GM23338 (cell line): ENCODE data around the gene HLA-DQB1. TPM values are rescaled to one million over a fixed set of nuclear protein-coding genes. Genes with fewer than 3 reads are reported as not detected.

Experiments used
- ATAC-seq: fragments of 200-7000 bp; cut with Tn5 transposase; 3 replicates; pipeline ENCODE4 v1.9.1; 2020
- DNase-seq: peaks from one replicate; pipeline ENCODE4 v3.0.0-alpha.2; 2015; ENCODE audit warnings: low spot score
- H2AFZ ChIP-seq: fragments of 200-600 bp; sonication (generic); 2 replicates; pipeline ENCODE4 v1.8.0; 2016; ENCODE audit warnings: antibody characterized with exemption, mild to moderate bottlenecking, moderate library complexity
- H3F3A ChIP-seq: fragments of 200-600 bp; sonication (generic); replicated peaks from 2 replicates; pipeline ENCODE4 v1.8.0; 2017; ENCODE audit warnings: antibody characterized with exemption, mixed run types, low read depth
- H3K27ac ChIP-seq: fragments of 200-600 bp; sonication (generic); 2 replicates; pipeline ENCODE4 v1.6.1; 2016; ENCODE audit warnings: low read depth
- H3K27me3 ChIP-seq: fragments of 200-600 bp; sonication (generic); 2 replicates; pipeline ENCODE4 v1.8.0; 2016; ENCODE audit warnings: mild to moderate bottlenecking, mixed run types, moderate library complexity; ENCODE audit not compliant: insufficient read depth
- H3K36me3 ChIP-seq: fragments of 200-600 bp; sonication (generic); 2 replicates; pipeline ENCODE4 v1.8.0; 2016; ENCODE audit warnings: mild to moderate bottlenecking; ENCODE audit not compliant: insufficient read depth
- H3K4me1 ChIP-seq: fragments of 200-600 bp; sonication (generic); 2 replicates; pipeline ENCODE4 v1.8.0; 2016; ENCODE audit warnings: mild to moderate bottlenecking, moderate library complexity; ENCODE audit not compliant: insufficient read depth
- H3K4me2 ChIP-seq: fragments of 200-600 bp; sonication (generic); 2 replicates; pipeline ENCODE4 v1.7.1; 2017; ENCODE audit warnings: mixed run types
- H3K4me3 ChIP-seq: fragments of 200-600 bp; sonication (generic); 2 replicates; pipeline ENCODE4 v1.6.1; 2016; ENCODE audit warnings: mixed run types
- H3K79me2 ChIP-seq: fragments of 200-600 bp; sonication (generic); replicated peaks from 2 replicates; pipeline ENCODE4 v1.8.0; 2017; ENCODE audit warnings: mild to moderate bottlenecking; ENCODE audit not compliant: insufficient read depth
- H3K9me2 ChIP-seq: fragments of 200-600 bp; sonication (generic); 2 replicates; pipeline ENCODE4 v1.8.0; 2017; ENCODE audit not compliant: insufficient read depth
- H4K20me1 ChIP-seq: fragments of 200-600 bp; sonication (generic); replicated peaks from 2 replicates; pipeline ENCODE4 v1.8.0; 2017; ENCODE audit warnings: mild to moderate bottlenecking; ENCODE audit not compliant: insufficient read depth
- H3K27ac Mint-ChIP-seq: 2 replicates; pipeline ENCODE4 v1.8.0; 2020; ENCODE audit warnings: inconsistent platforms, mild to moderate bottlenecking, moderate library complexity, mixed read lengths
- H3K27me3 Mint-ChIP-seq: 3 replicates; pipeline ENCODE4 v1.8.0; 2022; ENCODE audit warnings: low read depth, mild to moderate bottlenecking, moderate library complexity, mixed read lengths, inconsistent platforms; ENCODE audit not compliant: insufficient read depth, poor library complexity
- H3K36me3 Mint-ChIP-seq: 3 replicates; pipeline ENCODE4 v1.8.0; 2021; ENCODE audit warnings: low read depth, mild to moderate bottlenecking, inconsistent platforms, moderate library complexity, mixed read lengths
- H3K4me1 Mint-ChIP-seq: 3 replicates; pipeline ENCODE4 v1.8.0; 2020; ENCODE audit warnings: mild to moderate bottlenecking, inconsistent platforms, mixed read lengths
- H3K4me3 Mint-ChIP-seq: 3 replicates; pipeline ENCODE4 v1.8.0; 2021; ENCODE audit warnings: moderate library complexity, mild to moderate bottlenecking, inconsistent platforms, mixed read lengths
- H3K9me3 Mint-ChIP-seq: 3 replicates; pipeline ENCODE4 v1.8.0; 2020; ENCODE audit warnings: moderate library complexity, mild to moderate bottlenecking, inconsistent platforms, mixed read lengths
- EZH2 ChIP-seq: fragments of 200-600 bp; sonication (generic); IDR thresholded peaks from one replicate; pipeline ENCODE4 v1.8.0; 2017; ENCODE audit warnings: antibody characterized with exemption, mild to moderate bottlenecking, low read depth; ENCODE audit not compliant: unreplicated experiment
- EZH2phosphoT487 ChIP-seq: fragments of 200-600 bp; sonication (generic); IDR thresholded peaks from one replicate; pipeline ENCODE4 v1.8.1; 2018; ENCODE audit warnings: antibody characterized with exemption; ENCODE audit not compliant: unreplicated experiment
- NANOG ChIP-seq: IDR thresholded peaks from 2 replicates; pipeline ENCODE4 v1.6.1; 2016; ENCODE audit warnings: antibody characterized with exemption, borderline replicate concordance
- ZNF114 ChIP-seq: fragments of 250-450 bp; sonication (Bioruptor Pico); IDR thresholded peaks from 2 replicates; pipeline ENCODE4 v1.5.0; 2020; ENCODE audit warnings: mild to moderate bottlenecking, moderate library complexity
- ZNF331 ChIP-seq: fragments of 250-450 bp; sonication (Bioruptor Pico); IDR thresholded peaks from 2 replicates; pipeline ENCODE4 v1.5.0; 2020; ENCODE audit warnings: low read depth, mild to moderate bottlenecking, moderate library complexity
- ZNF462 ChIP-seq: fragments of 250-450 bp; sonication (Bioruptor Pico); IDR thresholded peaks from 2 replicates; pipeline ENCODE4 v1.5.0; 2020; ENCODE audit warnings: mild to moderate bottlenecking, moderate library complexity
- polyA plus RNA-seq: library from polyadenylated mRNA; unstranded; fragments of >200 nt; fragmentation: Nextera tagmentation; extraction: Ambion mirVana; gene quantifications from 2 replicates; pipeline ENCODE4 v1.2.1, GENCODE V29; 2016
- total RNA-seq: library from RNA; depleted of rRNA; stranded (reverse); fragments of >200 nt; shearing (Covaris generic); gene quantifications from 2 replicates; pipeline ENCODE4 v1.2.3, GENCODE V29; 2014
- TF ChIP-seq, protein P1 (sequence below): IDR thresholded peaks from 2 replicates; pipeline ENCODE4 v1.6.1; 2016; ENCODE audit warnings: antibody characterized with exemption

The HLA-DQB1 gene
- total and polyA plus RNA-seq, 2 experiments from 2014 or later: 5.7 to 6.5 TPM

- H3K4me1 ChIP-seq: no peaks in the 10 kb centered on the region
- H3K4me1 Mint-ChIP-seq: peaks cover 39% of the 10 kb centered on the region
- ATAC-seq (no peak), DNase-seq (no peak)
- no peak overlapping the region for H2AFZ ChIP-seq
- peak overlapping the region; percentile 48; the same call in 1 of the 2 replicates for H3K4me3 ChIP-seq
- no peaks in the 10 kb centered on the region for H3K79me2 ChIP-seq
- H3K9me2 ChIP-seq: no peaks in the 10 kb centered on the region
- H3K36me3 ChIP-seq: no peaks in the 10 kb centered on the region
- H3K4me3 Mint-ChIP-seq: peak overlapping the region; percentile 79
- no peaks in the 10 kb centered on the region for H3F3A ChIP-seq
- peaks cover 33% of the 10 kb centered on the region; the same call in 2 of the 3 replicates for H3K36me3 Mint-ChIP-seq
- H3K9me3 Mint-ChIP-seq: peaks cover 3% of the 10 kb centered on the region; the same call in 2 of the 3 replicates
- TF ChIP-seq EZH2 (no peak), ZNF331 (CRISPR knock-in tag) (no peak), NANOG (no peak), ZNF114 (CRISPR knock-in tag) (no peak), ZNF462 (CRISPR knock-in tag) (no peak), EZH2phosphoT487 (no peak)
- TF ChIP-seq, protein P1, sequence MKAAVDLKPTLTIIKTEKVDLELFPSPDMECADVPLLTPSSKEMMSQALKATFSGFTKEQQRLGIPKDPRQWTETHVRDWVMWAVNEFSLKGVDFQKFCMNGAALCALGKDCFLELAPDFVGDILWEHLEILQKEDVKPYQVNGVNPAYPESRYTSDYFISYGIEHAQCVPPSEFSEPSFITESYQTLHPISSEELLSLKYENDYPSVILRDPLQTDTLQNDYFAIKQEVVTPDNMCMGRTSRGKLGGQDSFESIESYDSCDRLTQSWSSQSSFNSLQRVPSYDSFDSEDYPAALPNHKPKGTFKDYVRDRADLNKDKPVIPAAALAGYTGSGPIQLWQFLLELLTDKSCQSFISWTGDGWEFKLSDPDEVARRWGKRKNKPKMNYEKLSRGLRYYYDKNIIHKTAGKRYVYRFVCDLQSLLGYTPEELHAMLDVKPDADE: no peak
- H3K27ac ChIP-seq: no peak overlapping the region
- H4K20me1 ChIP-seq: no peaks in the 10 kb centered on the region
- H3K4me2 ChIP-seq: peak overlapping the region; percentile 69
- peaks cover 33% of the 10 kb centered on the region for H3K27me3 ChIP-seq
- H3K27ac Mint-ChIP-seq: no peak overlapping the region
- H3K27me3 Mint-ChIP-seq: peaks cover 26% of the 10 kb centered on the region
Observed at GRCh38 chr6:32665661-32666060, 796 bp downstream of the HLA-DQB1 start.
